ENCODE measurements around the gene SSBP4.

The SSBP4 gene

GRCh38 chr19:18421371-18421959 is 2.3 kb downstream of the SSBP4 start:
- no peak for DNase-seq (ENCODE audit: low read depth)

- DNase-seq (ENCODE audit: low read depth) = no peak
These were observed 3.5 kb downstream of the SSBP4 start for GRCh38 chr19:18422530-18423191.

GRCh38 chr19:18423258-18424020 is 4.2 kb downstream of the SSBP4 start:
- no peak for DNase-seq (ENCODE audit: low read depth)

- no peak for DNase-seq (ENCODE audit: low read depth)
These were observed 5.1 kb downstream of the SSBP4 start for GRCh38 chr19:18424122-18424889.

GRCh38 chr19:18424890-18425514 is 5.8 kb downstream of the SSBP4 start:
- DNase-seq (ENCODE audit: low read depth) = no peak

- no peak for DNase-seq (ENCODE audit: low read depth)
These were observed 6.6 kb downstream of the SSBP4 start for GRCh38 chr19:18425515-18426415.

GRCh38 chr19:18426416-18426767 is 7.2 kb downstream of the SSBP4 start:
- no peak for DNase-seq (ENCODE audit: low read depth)

- no peak for DNase-seq (ENCODE audit: low read depth)
These were observed 8.0 kb downstream of the SSBP4 start for GRCh38 chr19:18427080-18427742.

- DNase-seq (ENCODE audit: low read depth) = no peak
These were observed 8.5 kb downstream of the SSBP4 start for GRCh38 chr19:18427743-18428113.

GRCh38 chr19:18428173-18428786 is 9.1 kb downstream of the SSBP4 start:
- DNase-seq (ENCODE audit: low read depth) = no peak

- no peak for DNase-seq (ENCODE audit: low read depth)
These were observed 9.8 kb downstream of the SSBP4 start for GRCh38 chr19:18428787-18429674.

GRCh38 chr19:18429717-18430416 is 10.7 kb downstream of the SSBP4 start:
- DNase-seq (ENCODE audit: low read depth) = no peak

- no peak for DNase-seq (ENCODE audit: low read depth)
These were observed 11.4 kb downstream of the SSBP4 start for GRCh38 chr19:18430417-18431144.

GRCh38 chr19:18431351-18432197 is 12.4 kb downstream of the SSBP4 start:
- DNase-seq (ENCODE audit: low read depth) = no peak

GRCh38 chr19:18432275-18433014 is 13.2 kb downstream of the SSBP4 start:
- no peak for DNase-seq (ENCODE audit: low read depth)
